NCI-H748 (cell line): ENCODE measurements around the gene CACNA1C.

Experiments
- DNase-seq: peaks from one replicate; lab custom pipeline; 2025; ENCODE audit not compliant: unreplicated experiment; lab: John Stamatoyannopoulos, UW

The CACNA1C gene

DNA sequence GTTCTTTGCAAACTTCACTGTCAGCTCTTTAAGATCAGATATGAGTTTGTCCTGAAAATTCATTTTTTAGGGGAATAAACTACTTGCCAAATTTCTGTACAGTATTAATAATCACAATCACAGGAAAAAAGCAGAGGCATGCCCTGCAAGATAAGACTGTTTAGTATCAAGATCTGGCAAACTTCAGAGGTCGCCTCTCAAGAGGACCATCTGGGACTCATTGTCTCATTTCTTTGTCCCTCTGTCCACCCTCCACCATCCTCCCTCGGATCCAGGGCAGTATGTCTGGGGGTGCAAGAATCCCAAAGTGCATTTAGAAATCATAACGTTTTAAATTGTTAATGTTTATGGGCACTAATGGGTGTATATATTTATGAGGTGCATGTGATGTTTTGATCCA, 509.6 kb downstream of the CACNA1C start:
- no peak for DNase-seq

- no peak for DNase-seq
Observed at GRCh38 chr12:2563709-2564108, 510.9 kb downstream of the CACNA1C start.

DNA sequence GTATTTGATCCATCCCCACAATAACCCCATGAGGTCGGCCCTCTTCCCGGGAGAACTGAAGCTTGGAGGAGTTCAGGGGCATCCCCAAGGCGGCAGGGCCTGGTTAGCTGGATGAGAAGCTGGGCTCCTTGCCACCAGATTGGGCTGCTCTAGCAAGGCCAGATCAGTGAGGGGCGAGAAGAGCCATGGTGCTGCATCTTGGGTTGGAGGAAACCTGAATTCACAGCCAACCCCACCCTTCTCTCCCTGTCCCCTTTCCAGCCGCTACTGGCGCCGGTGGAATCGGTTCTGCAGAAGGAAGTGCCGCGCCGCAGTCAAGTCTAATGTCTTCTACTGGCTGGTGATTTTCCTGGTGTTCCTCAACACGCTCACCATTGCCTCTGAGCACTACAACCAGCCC, 513.4 kb downstream of the CACNA1C start:
- DNase-seq: no peak

- no peak for DNase-seq
Observed at GRCh38 chr12:2567711-2568110, 514.9 kb downstream of the CACNA1C start.

DNA sequence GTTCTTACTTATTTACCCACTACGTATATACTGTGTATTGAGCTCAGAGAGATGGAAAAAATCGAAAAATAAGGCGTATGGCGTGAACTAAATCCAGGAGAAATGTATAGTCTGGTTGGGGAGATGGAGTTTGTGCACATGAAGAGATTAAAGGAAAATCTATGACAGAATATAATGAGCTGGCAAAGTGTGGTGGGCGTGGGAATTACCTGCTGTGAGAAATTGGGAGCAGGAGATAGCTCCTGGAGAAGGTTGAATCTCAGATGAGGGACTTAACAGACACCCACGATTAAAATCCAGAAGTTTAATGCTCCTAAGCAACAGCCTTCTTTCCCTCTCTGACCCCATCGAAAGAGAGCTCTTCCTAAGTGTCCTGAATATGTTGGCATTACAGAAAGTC, 517.8 kb downstream of the CACNA1C start:
- DNase-seq: no peak

DNA sequence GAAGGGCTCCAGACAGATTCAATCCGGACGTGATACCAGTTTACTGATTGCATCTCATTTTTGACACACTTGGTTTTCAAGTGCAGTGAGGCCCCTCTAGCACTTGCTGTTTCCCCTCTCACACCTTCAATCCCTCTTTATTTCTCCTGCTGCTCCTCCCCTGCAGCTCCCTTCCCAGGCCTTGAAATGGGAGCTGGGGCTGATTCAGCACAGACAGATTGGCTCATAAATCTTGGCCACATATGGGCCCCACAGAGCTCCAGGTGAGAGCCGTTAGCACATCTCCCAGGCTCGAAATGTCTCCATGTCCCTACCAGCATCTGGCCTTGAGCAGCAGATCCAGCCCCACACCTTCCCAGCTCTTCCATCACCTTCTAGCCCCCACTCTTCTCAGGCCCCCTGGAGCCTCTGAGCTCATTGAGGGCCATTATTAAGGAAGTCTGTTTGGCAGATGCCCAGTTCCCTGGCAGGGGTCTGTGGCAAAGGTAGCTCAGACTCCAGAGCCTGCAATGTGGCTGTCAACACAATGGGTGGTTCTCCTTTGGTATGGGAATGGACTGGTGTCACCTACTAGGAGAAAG, 521.7 kb downstream of the CACNA1C start:
- no peak for DNase-seq

- DNase-seq: no peak
Observed at GRCh38 chr12:2575245-2575644, 522.5 kb downstream of the CACNA1C start.

- DNase-seq: no peak
Observed at GRCh38 chr12:2578211-2578610, 525.4 kb downstream of the CACNA1C start.

DNA sequence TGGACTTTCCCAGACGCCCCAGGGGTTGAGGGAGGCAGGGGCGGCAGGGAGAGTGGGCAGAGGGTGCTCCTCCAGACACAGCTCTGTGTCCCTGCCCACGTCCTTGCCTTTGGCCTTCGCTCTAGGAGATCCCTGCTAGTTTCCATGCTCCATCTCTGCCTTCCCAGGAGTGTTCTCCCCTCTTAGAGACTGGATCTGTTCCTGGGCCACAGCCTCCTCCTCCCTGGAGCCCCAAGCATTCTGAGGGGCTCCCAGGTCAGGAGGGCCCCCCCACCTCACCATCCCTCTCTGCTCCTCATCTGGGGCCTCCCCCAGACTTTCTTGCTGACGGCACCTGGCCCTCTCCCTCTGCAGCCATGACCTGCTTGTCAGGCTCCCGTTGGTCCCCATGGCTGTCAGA, 526.0 kb downstream of the CACNA1C start:
- DNase-seq: no peak

- DNase-seq: no peak
Observed at GRCh38 chr12:2580821-2581220, 528.0 kb downstream of the CACNA1C start.

DNA sequence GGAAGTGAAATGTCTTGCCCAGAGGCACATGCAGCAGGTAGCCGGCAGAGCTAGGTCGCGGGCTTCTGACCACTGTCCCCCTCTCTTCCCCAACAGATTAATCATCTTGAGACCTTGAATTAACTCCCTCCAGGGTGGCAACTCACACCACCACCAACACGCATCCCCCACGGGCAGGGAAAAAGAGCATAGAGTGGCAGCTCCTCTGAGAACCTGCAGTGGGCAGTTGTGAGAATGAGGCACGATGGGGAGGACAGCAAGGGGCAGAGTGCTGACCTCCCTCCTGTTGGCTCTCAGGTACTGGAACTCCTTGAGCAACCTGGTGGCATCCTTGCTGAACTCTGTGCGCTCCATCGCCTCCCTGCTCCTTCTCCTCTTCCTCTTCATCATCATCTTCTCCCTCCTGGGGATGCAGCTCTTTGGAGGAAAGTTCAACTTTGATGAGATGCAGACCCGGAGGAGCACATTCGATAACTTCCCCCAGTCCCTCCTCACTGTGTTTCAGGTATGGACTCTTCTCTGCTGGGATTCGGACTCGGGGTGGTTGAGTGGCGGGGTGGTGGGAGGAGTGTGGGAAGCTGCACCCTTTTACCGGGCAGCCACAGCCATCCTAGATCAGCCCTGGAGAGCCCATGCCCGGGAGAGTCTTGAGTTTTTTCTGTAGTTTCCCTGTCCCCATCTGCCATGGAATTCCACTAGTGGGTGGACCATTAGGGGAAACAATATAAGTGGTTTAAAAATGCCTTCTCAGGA, 528.7 kb downstream of the CACNA1C start:
- DNase-seq: no peak

- DNase-seq: no peak
Observed at GRCh38 chr12:2582631-2583030, 529.8 kb downstream of the CACNA1C start.

DNA sequence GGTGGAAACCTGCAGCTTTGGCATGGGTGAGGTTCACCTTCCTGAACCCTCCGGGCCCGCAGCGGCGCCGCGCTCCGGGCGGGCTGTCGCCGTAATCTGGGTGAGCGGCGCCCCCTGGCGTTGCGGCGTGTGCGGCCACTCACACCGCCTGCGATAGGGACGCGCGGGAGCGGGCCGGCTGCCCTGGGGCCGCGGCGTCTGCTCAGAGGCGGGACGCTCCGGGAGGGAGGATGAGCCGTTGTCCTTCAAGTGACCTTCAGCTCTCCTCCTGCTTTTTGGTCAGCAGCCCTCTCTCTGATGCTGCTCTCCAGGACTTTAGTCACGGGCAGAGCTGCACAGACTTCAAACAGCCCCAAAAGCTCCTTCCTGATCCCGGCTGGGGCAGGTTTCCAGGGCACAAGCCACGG, 530.3 kb downstream of the CACNA1C start:
- DNase-seq: peak; percentile 62

DNA sequence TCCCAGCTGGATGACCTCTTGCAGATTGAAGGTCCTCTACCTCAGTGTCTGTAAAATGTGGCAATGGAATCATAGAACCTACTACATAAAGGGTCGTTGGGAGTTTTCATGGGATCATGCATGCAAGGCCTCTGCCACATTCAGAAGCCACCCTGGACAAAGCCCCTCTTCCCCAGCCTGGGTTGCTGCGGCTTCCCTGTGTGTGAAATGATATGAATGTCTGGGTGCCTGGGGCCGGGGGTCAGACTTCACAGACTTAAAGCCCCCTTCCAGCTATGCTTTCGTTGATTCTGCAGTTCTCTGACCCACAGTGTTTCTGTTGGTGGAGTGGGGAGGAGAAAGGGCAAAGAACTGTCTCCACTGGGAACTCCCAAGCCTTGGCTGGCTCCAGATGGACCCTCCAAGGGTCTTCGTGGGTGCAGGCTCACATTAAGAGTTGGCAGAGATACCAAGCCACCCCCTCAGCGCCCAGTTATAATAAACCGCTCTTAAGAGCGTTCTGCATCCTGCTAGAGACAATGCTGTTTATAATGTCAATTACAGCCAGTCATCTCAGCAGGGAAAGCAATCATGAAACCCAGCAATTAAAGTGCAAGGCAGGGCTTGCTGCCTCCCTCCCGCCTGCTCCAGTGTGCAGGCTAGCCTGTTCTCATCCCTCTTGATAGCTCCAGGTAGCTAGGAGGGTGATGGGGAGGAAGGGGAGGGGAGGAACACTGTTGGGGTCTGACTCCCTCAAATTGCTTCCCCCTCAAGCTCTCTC, 531.0 kb downstream of the CACNA1C start:
- DNase-seq: peak; percentile 76

- no peak for DNase-seq
Observed at GRCh38 chr12:2586156-2587038, 533.6 kb downstream of the CACNA1C start.

GRCh38 chr12:2588345-2588744, 535.6 kb downstream of the CACNA1C start:
- no peak for DNase-seq

GRCh38 chr12:2589381-2589780, 536.6 kb downstream of the CACNA1C start:
- no peak for DNase-seq

DNA sequence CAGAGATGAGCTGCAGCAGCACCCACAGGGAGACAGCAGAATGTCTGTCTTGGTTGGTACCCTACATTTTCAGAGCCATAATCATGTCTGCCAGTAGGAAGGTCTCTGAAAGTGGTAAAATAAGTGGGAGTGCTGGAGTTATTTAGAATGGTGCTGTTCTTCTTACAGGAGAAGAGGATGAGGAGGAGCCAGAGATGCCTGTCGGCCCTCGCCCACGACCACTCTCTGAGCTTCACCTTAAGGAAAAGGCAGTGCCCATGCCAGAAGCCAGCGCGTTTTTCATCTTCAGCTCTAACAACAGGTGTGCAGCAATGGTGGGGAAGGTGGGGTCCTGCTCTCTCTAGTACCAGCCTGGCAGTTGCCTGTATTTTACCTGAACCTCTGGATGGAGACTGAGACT, 540.3 kb downstream of the CACNA1C start:
- no peak for DNase-seq

GRCh38 chr12:2596441-2596840, 543.7 kb downstream of the CACNA1C start:
- no peak for DNase-seq

GRCh38 chr12:2605301-2605700, 552.5 kb downstream of the CACNA1C start:
- no peak for DNase-seq
